ENCODE data around the gene ZNF763.
"Not testable (repeated sequence)": the region's sequence is repeated elsewhere in the genome, so short reads cannot be mapped to it uniquely, and the experiment has no call there.

ZNF763 gene

DNA sequence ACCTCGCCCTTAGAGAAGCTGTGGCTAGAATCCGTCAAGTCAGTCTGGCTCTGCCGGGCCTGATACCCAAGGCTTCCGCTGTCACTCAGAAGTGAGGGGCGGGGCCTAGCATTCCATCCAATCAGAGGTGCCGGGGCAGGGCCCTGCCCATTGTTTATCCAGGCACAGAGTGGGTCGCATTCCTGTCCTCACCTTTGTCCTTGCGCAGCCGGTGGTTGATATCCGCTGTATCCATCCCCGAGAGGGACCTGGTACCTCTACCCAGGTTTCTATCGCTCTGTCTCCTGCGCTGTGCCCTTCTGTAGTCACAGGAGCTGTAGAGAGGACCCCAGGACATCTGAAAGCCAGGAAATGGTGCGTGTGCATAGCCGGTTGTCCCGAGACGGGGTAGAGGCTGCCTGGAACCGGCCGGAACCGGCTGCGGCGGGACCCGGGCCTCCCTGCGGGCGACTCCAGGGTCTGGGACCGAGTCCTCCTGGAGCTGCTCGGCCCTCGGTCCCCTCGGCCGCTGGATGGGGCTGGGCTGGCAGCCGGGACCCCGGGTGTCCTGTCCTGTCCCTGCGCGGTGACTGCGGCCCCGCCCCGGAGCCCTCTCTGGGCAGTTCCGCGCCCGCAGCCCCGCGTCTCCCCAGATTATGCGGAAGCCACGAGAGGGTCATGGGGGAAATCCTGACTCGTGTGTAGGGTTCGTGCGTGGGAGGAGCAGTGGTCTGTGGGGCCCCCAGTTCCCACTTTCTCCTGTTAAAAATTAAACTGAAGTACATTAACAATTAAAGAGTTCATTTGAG, at the start of gene ZNF763:
TSS of gene ZNF763 (plus strand) at position 183 of the 788 bp plus-strand sequence. CDS start at position 352, 169 bp downstream.
- no peak for DNase-seq (ENCODE audit: low read depth)
- no peak for TF ChIP-seq CTCF (IDR thresholded peaks at IDR 0.05; ENCODE audit: control insufficient read depth, insufficient read depth, low read depth, low read length, missing control alignments)
- peak within 1 kb of the TSS; percentile 70 for H3K4me3 ChIP-seq (ENCODE audit: control insufficient read depth, low read depth, low read length)

DNA sequence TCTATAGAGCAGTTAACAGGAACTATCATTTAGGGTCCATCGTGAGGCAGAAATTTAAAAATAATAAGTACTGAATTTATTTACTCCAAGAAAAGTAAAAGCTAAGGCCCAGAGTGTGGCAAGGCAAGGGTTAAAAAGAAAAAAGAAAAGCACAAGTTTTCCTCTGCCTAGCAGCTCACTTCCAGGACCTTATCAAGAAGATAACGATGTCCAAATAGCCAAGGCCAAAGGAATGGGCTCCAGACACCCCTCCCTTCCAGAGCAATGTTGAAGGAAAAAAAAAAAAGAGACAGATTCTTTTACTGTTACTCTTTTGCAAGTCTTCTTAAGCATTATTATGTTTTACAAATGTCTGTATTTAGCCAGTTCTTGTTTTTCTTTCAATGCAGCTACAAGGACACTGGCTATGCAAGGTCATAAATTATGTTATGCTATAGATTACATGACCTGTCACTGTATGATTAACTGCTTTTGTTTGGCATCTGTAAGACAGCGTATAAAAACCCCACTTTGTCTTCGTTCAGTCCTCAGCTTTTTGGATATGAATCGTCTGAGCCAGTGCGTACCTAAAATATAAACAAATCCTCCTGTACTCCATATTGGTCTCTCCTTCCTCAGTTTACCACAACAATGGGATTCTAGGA, 42.9 kb upstream of the ZNF763 start:
- DNase-seq (ENCODE audit: low read depth), result no peak
- no peak overlapping the region for H3K4me3 ChIP-seq (ENCODE audit: control insufficient read depth, low read depth, low read length)
- no peak for TF ChIP-seq CTCF (IDR thresholded peaks at IDR 0.05; ENCODE audit: control insufficient read depth, insufficient read depth, low read depth, low read length, missing control alignments)

DNA sequence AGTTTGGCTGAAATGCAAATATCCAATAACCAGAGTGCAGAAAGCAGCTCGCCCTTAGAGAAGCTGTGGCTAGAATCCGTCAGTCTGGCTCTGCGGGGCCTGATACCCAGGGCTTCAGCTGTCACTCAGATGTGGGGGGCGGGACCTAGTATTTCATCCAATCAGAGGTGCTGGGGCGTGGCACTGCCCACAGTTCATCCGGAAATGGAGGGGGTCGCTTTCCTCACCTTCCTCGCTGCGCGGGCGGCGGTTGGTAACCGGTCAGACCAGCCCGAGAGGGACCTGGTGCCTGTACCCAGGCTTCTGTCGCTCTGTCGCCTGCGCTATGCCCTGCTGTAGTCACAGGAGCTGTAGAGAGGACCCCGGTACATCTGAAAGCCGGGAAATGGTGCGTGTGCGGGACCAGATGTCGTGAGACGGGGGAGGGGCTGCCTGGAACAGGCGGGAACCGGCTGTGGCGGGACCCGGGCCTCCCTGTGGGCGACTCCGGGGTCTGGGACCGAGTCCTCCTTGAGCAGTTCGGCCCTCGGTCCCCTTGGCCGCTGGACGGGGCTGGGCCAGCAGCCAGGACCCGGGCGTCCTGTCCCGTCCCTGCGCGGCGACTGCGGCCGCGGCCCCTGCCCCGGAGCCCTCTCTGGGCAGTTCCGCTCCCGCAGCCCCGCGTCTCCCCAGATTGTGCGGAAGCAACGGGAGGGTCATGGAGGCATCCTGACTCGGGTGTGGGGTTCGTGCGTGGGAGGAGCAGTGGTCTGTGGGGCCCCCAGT, 39.8 kb upstream of the ZNF763 start, which contains the start of gene ZNF700:
TSS of gene ZNF700 (plus strand) at position 222 of the 765 bp plus-strand sequence. CDS start at position 326, 104 bp downstream.
- peak; percentile 46 for DNase-seq (ENCODE audit: low read depth)
- TF ChIP-seq CTCF (IDR thresholded peaks at IDR 0.05; ENCODE audit: control insufficient read depth, insufficient read depth, low read depth, low read length, missing control alignments), result no peak
- peak within 1 kb of the TSS; percentile 97 for H3K4me3 ChIP-seq (ENCODE audit: control insufficient read depth, low read depth, low read length)

- H3K4me3 ChIP-seq (ENCODE audit: control insufficient read depth, low read depth, low read length), result peak overlapping the region; percentile 97
- not testable (repeated sequence) for DNase-seq (ENCODE audit: low read depth)
Observed at GRCh38 chr19:11925651-11926187, 39.1 kb upstream of the ZNF763 start.

DNA sequence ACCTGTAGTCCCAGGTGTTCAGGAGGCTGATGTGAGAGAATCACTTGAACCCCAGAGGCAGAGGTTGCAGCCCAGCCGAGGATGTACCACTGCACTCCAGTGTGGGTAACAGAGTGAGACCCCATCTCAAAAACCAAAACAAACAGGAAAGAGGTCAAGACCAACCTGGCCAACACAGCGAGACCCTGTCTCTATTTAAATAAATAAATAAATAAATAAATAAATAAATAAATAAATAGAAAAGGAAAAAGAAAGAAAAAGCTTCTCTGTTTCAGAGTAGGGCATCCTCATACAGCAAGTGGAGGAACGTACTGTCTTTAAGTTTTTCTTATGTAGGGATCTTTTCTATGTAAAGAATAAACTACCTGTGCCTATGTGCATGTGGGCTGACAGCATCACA, 37.6 kb upstream of the ZNF763 start:
- H3K4me3 ChIP-seq (ENCODE audit: control insufficient read depth, low read depth, low read length), result no peak overlapping the region
- TF ChIP-seq CTCF (IDR thresholded peaks at IDR 0.05; ENCODE audit: control insufficient read depth, insufficient read depth, low read depth, low read length, missing control alignments), result no peak

DNA sequence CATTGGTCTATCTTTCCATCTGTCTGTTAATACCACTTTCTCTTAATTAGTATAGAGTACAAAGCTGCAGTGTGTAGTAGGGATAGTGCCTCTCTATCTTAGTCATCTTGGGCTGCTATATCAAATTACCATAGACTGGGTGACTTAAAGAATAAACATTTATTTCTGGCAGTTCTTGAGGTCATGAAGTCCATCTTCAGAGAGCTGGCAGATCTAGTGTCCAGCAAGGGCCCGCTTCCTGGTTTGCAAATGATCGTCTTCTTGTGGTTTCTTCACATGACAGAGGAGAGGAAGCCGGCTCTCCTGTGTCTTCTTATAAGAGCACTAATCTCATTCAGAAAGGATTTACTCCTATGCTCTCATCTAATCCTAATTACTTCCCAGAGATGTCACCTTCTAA, 33.8 kb upstream of the ZNF763 start:
- no peak for DNase-seq (ENCODE audit: low read depth)
- TF ChIP-seq CTCF (IDR thresholded peaks at IDR 0.05; ENCODE audit: control insufficient read depth, insufficient read depth, low read depth, low read length, missing control alignments), result no peak
- H3K4me3 ChIP-seq (ENCODE audit: control insufficient read depth, low read depth, low read length), result no peak overlapping the region

More for the DNA sequence above, 37.6 kb upstream of the ZNF763 start:
- DNase-seq (ENCODE audit: low read depth), result no peak

Measured in AG09309 (cell line).